Trophoblast cell (in vitro differentiated cells and primary cell): ENCODE measurements around the gene EFCAB3.
"Not testable (repeated sequence)": the region's sequence is repeated elsewhere in the genome, so short reads cannot be mapped to it uniquely, and the experiment has no call there.

Experiments
- DNase-seq, 2 donors: peaks; one replicate each; pipeline ENCODE4 v3.0.0-alpha.2; 2016
- H2AFZ ChIP-seq: 2 replicates; pipeline ENCODE4 v1.6.1; 2013; ENCODE audit warnings: low read length, moderate library complexity, mild to moderate bottlenecking; ENCODE audit not compliant: insufficient read depth, poor library complexity
- H2AK5ac ChIP-seq: 2 replicates; pipeline ENCODE4 v1.6.1; 2013; ENCODE audit warnings: mild to moderate bottlenecking, low read length
- H2BK120ac ChIP-seq: 2 replicates; pipeline ENCODE4 v1.6.1; 2013; ENCODE audit warnings: low read length, mild to moderate bottlenecking, moderate library complexity; ENCODE audit not compliant: insufficient read depth, poor library complexity
- H2BK12ac ChIP-seq: 2 replicates; pipeline ENCODE4 v1.6.1; 2013; ENCODE audit warnings: mild to moderate bottlenecking, low read length, moderate library complexity
- H2BK5ac ChIP-seq: 2 replicates; pipeline ENCODE4 v1.6.1; 2013; ENCODE audit warnings: low read length, low read depth, moderate library complexity, mild to moderate bottlenecking; ENCODE audit not compliant: poor library complexity
- H3K14ac ChIP-seq: 2 replicates; pipeline ENCODE4 v1.6.1; 2013; ENCODE audit warnings: mild to moderate bottlenecking, low read length
- H3K18ac ChIP-seq: 2 replicates; pipeline ENCODE4 v1.6.1; 2013; ENCODE audit warnings: mild to moderate bottlenecking, low read length
- H3K23ac ChIP-seq: 2 replicates; pipeline ENCODE4 v1.6.1; 2013; ENCODE audit warnings: low read length
- H3K27ac ChIP-seq: 2 replicates; pipeline ENCODE4 v1.5.1; 2013; ENCODE audit warnings: low read depth, mild to moderate bottlenecking, inconsistent platforms, low read length, moderate library complexity
- H3K27me3 ChIP-seq: 2 replicates; pipeline ENCODE4 v1.6.1; 2013; ENCODE audit warnings: inconsistent platforms, mild to moderate bottlenecking, low read length, moderate library complexity; ENCODE audit not compliant: insufficient read depth
- H3K36me3 ChIP-seq, 2 experiments: 1 replicate in 1 of 2; 2 replicates in 1 of 2; pipeline ENCODE4 v1.6.1; 2013; ENCODE audit warnings: low read length in 2 of 2, mild to moderate bottlenecking in 2 of 2, moderate library complexity in 1 of 2; ENCODE audit not compliant: insufficient read depth in 2 of 2, control insufficient read depth in 1 of 2
- H3K4ac ChIP-seq: 2 replicates; pipeline ENCODE4 v1.6.1; 2013; ENCODE audit warnings: low read depth, mild to moderate bottlenecking, low read length, moderate library complexity
- H3K4me1 ChIP-seq, 2 experiments: 1 replicate in 1 of 2; 2 replicates in 1 of 2; pipeline ENCODE4 v1.6.1; 2013; ENCODE audit warnings: low read length in 2 of 2, mild to moderate bottlenecking in 2 of 2, moderate library complexity in 1 of 2; ENCODE audit not compliant: insufficient read depth in 2 of 2, control insufficient read depth in 1 of 2
- H3K4me2 ChIP-seq: 2 replicates; pipeline ENCODE4 v1.6.1; 2013; ENCODE audit warnings: inconsistent platforms, mild to moderate bottlenecking, low read length, moderate library complexity
- H3K4me3 ChIP-seq: 2 replicates; pipeline ENCODE4 v1.5.1; 2013; ENCODE audit warnings: mild to moderate bottlenecking, low read depth, low read length, inconsistent platforms
- H3K79me1 ChIP-seq: one replicate; pipeline ENCODE4 v1.6.1; 2013; ENCODE audit warnings: low read length
- H3K79me2 ChIP-seq: 2 replicates; pipeline ENCODE4 v1.6.1; 2013; ENCODE audit warnings: low read length, mild to moderate bottlenecking; ENCODE audit not compliant: control insufficient read depth, insufficient read depth, poor library complexity
- H3K9ac ChIP-seq: 2 replicates; pipeline ENCODE4 v1.6.1; 2013; ENCODE audit warnings: mild to moderate bottlenecking, low read length
- H3K9me3 ChIP-seq: 2 replicates; pipeline ENCODE4 v1.6.1; 2013; ENCODE audit warnings: low read depth, mild to moderate bottlenecking, control low read depth, inconsistent platforms, low read length; ENCODE audit not compliant: insufficient read depth
- H4K12ac ChIP-seq: 2 replicates; pipeline ENCODE4 v1.6.1; 2013; ENCODE audit warnings: low read depth, mild to moderate bottlenecking, low read length, moderate library complexity
- H4K8ac ChIP-seq: 2 replicates; pipeline ENCODE4 v1.6.1; 2013; ENCODE audit warnings: low read depth, mild to moderate bottlenecking, low read length, moderate library complexity
- H4K91ac ChIP-seq: one replicate; pipeline ENCODE4 v1.6.1; 2013; ENCODE audit warnings: low read depth, mild to moderate bottlenecking, low read length, moderate library complexity
- WGBS: extraction: QIAGEN DNeasy Blood & Tissue Kit; methylation state at CpG from one replicate; pipeline ENCODE4 v1.1.7; 2013; ENCODE audit warnings: missing lambda C conversion rate; ENCODE audit not compliant: insufficient read length, insufficient coverage; ENCODE audit errors: extremely low coverage; 5-methylcytosine and 5-hydroxymethylcytosine counted together

The EFCAB3 gene

GRCh38 chr17:62454111-62454510, 73.8 kb downstream of the EFCAB3 start:
- not testable (repeated sequence) for H3K79me2 ChIP-seq, H3K9me3 ChIP-seq, H3K27ac ChIP-seq, H3K27me3 ChIP-seq, H4K91ac ChIP-seq, H3K23ac ChIP-seq, H3K4me2 ChIP-seq, H2BK5ac ChIP-seq, H4K8ac ChIP-seq, H2AK5ac ChIP-seq, H3K4ac ChIP-seq, H3K36me3 ChIP-seq, H2BK12ac ChIP-seq, H3K14ac ChIP-seq, H3K18ac ChIP-seq, H3K79me1 ChIP-seq, H2BK120ac ChIP-seq, H3K4me1 ChIP-seq, DNase-seq, H3K9ac ChIP-seq, H3K4me3 ChIP-seq, H2AFZ ChIP-seq, H4K12ac ChIP-seq
- no CpG with 5 or more reads among the region's 3 CpGs for WGBS

DNA sequence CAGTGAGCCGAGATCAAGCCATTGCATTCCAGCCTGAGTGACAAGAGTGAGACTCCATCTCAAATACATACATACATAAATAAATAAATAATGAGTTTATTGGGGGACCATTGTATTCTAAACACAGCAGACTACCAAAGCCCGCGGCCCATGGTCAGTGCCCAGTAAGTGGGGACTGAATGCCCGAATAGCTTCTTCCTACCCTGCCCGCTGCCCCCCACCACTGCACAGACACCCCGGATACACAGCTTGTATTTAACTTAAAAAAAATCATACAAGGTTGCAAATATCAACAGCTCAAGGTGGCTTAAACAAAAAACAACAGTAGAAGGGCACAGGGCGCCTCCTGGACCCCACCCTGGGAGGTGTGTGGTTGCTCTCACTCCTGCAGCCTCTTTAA, 75.7 kb downstream of the EFCAB3 start:
- no peak overlapping the region for H3K4ac ChIP-seq
- H3K79me1 ChIP-seq, result no peaks in the 10 kb centered on the region
- H3K79me2 ChIP-seq, result no peaks in the 10 kb centered on the region
- no peaks in the 10 kb centered on the region for H3K9me3 ChIP-seq
- no peak overlapping the region for H3K18ac ChIP-seq
- H4K12ac ChIP-seq, result no peak overlapping the region
- no CpG with 5 or more reads among the region's 7 CpGs for WGBS
- no peak overlapping the region for H2AFZ ChIP-seq
- no peak overlapping the region for H3K23ac ChIP-seq
- H2BK12ac ChIP-seq, result no peak overlapping the region
- no peaks in the 10 kb centered on the region for H3K27me3 ChIP-seq
- H3K4me2 ChIP-seq, result no peak overlapping the region
- no peak overlapping the region for H2AK5ac ChIP-seq
- no peak overlapping the region for H3K4me3 ChIP-seq
- H3K14ac ChIP-seq, result no peak overlapping the region
- no peak overlapping the region for H4K91ac ChIP-seq
- H2BK120ac ChIP-seq, result no peak overlapping the region
- no peaks in the 10 kb centered on the region for H3K36me3 ChIP-seq
- H2BK5ac ChIP-seq, result no peak overlapping the region
- no peak overlapping the region for H3K27ac ChIP-seq
- no peak overlapping the region for H4K8ac ChIP-seq
- no peak overlapping the region for H3K9ac ChIP-seq
- no peaks in the 10 kb centered on the region for H3K4me1 ChIP-seq
- DNase-seq, result no peak

DNA sequence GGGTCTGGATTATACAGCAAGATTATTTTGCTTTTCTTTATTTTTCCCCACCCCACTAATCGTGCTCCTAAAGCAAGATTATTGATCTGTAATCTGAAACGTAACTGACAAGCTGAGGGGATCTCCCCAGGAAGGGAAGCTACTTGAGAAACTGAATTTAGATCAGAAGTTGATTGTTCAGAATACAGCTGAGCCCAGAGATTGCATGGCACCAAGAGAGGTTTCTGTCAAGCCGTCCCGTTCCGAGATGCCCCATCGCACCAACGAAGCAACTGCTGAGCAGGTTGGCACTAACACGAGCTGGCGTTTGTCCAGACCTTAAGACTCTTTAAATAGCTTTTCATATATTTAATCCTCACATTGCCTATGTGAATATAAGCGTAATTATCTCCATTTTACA, 78.1 kb downstream of the EFCAB3 start:
- not testable (repeated sequence) for H2BK12ac ChIP-seq, H3K4ac ChIP-seq, DNase-seq, H4K8ac ChIP-seq, H3K27me3 ChIP-seq, H4K91ac ChIP-seq, H2AFZ ChIP-seq, H3K9me3 ChIP-seq, H2BK5ac ChIP-seq, H3K79me2 ChIP-seq, H3K36me3 ChIP-seq, H3K4me1 ChIP-seq, H3K23ac ChIP-seq, H3K79me1 ChIP-seq, H3K4me2 ChIP-seq, H3K9ac ChIP-seq, H3K4me3 ChIP-seq, H3K14ac ChIP-seq, H3K18ac ChIP-seq, H2BK120ac ChIP-seq, H4K12ac ChIP-seq, H2AK5ac ChIP-seq, H3K27ac ChIP-seq
- WGBS, result no CpG with 5 or more reads among the region's 10 CpGs

DNA sequence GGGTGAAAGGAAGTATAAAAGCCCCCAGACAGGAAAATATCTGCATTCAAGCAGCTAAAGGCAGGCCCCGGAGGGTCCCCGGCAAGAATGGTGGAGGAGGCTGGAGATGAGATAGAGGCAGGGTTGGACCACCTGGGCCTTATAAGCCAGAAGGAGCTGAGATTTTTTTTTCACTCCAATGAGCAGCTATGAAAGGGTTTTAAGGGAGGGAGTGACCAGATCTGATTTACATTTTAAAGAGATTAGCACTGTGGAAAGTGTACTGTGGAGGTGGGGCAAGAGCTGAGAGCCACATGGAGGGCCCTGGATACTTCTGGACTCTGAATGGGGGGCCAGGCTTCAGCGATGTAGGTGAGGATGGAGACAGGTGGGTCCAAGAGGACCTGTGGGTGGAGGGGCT, 84.1 kb downstream of the EFCAB3 start:
- not testable (repeated sequence) for H3K27ac ChIP-seq, H3K4me1 ChIP-seq

More for the DNA sequence above, 84.1 kb downstream of the EFCAB3 start:
- not testable (repeated sequence) for H3K14ac ChIP-seq, H4K12ac ChIP-seq, H3K27me3 ChIP-seq, H2BK12ac ChIP-seq, H3K4ac ChIP-seq, H2AK5ac ChIP-seq, H3K9me3 ChIP-seq, H4K91ac ChIP-seq, H3K9ac ChIP-seq, H3K4me3 ChIP-seq, H2AFZ ChIP-seq, H3K23ac ChIP-seq, H3K79me2 ChIP-seq, H4K8ac ChIP-seq, H2BK120ac ChIP-seq, H2BK5ac ChIP-seq, H3K79me1 ChIP-seq, H3K4me2 ChIP-seq, H3K36me3 ChIP-seq, DNase-seq, H3K18ac ChIP-seq
- WGBS, result no CpG with 5 or more reads among the region's 3 CpGs
